Measurements from ENCODE around the gene ERBB4.

GRCh38 chr2:211903961-211904360 lies 634.6 kb downstream of the ERBB4 start:
- TF ChIP-seq SNAI2 (CRISPR knock-in tag; IDR thresholded peaks at IDR 0.05) (no peak), CREB5 (CRISPR knock-in tag; IDR thresholded peaks at IDR 0.05; ENCODE audit: low read depth) (no peak), TSHZ2 (CRISPR knock-in tag; IDR thresholded peaks at IDR 0.05) (no peak), ZFP30 (CRISPR knock-in tag; IDR thresholded peaks at IDR 0.05) (no peak), ISL1 (CRISPR knock-in tag; IDR thresholded peaks at IDR 0.05) (no peak), ZFP3 (CRISPR knock-in tag; IDR thresholded peaks at IDR 0.05) (no peak), ZNF8 (CRISPR knock-in tag; IDR thresholded peaks at IDR 0.05) (no peak), ZC3H10 (CRISPR knock-in tag; IDR thresholded peaks at IDR 0.05) (no peak), PPARA (CRISPR knock-in tag; IDR thresholded peaks at IDR 0.05; ENCODE audit: borderline replicate concordance) (no peak)

Measured in SK-N-SH treated with all-trans-retinoic acid at 6 μM for 48 hours (cell line).